NK-92 (cell line): ENCODE results near the gene CLEC17A.

ENCODE experiments used
- DNase-seq: peaks from one replicate; lab custom pipeline; 2025; ENCODE audit not compliant: unreplicated experiment; lab: John Stamatoyannopoulos, UW

Gene CLEC17A

GRCh38 chr19:14648506-14648905 is 65.6 kb downstream of the CLEC17A start:
- DNase-seq: no peak

GRCh38 chr19:14649020-14649419 is 66.1 kb downstream of the CLEC17A start:
- no peak for DNase-seq

DNA sequence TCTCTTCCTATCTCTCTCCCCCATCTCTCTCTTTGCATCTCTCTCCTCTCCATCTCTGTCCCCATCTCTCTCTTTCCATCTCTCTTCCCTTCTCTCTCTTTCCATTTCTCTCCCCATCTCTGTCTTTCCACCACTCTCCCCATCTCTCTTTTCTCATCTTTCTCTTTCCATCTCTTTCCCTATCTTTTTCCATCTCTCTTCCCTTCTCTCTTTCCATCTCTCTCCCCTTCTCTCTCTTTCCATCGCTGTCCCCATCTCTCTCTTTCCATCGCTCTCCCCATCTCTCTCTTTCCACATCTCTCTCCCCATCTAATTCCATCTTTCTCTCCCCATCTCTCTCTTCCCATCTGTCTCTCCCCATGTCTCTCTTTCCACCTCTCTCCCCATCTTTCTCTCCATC is 67.3 kb downstream of the CLEC17A start:
- no peak for DNase-seq

- DNase-seq: no peak
Observed at GRCh38 chr19:14654786-14655560, 72.1 kb downstream of the CLEC17A start.

GRCh38 chr19:14655726-14656125 is 72.8 kb downstream of the CLEC17A start:
- DNase-seq: no peak

DNA sequence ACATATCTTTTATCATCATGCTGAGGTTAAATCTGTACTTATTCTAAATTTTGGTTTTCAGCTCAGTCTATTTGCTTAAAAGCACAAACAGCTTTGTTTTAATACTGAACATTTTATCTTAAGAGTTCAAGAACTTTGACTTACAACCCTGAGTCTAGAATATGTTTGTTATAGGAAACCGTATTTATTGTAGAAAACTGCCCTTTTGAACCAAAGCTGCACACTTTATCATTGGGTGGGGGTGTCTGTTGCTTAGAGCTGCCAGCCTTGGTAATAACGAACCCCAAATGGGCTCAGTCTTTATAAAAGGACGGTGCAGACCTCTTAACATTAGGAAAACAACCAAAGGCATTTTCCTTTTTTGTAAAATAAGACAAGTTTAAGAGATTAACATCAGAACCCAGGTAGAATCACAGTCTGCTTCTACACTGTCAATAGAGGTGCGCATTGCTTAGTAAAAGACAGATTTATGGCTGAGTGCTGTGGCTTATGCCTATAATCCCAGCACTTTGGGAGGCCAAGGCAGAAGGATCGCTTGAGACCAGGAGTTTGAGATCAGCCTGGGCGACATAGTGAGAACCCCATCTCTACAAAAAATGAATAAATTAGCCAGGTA is 77.1 kb downstream of the CLEC17A start:
- no peak for DNase-seq

GRCh38 chr19:14661372-14661924 is 78.6 kb downstream of the CLEC17A start:
- no peak for DNase-seq
